T-helper 2 cell treated with Interferon-gamma antibody and Interleukin-4, amounts not matched to agents 100 ng/mL and 5 ng/mL, for 36 hours (primary cell): Measurements from ENCODE around the gene DENND4B. TPM values are rescaled to one million over a fixed set of nuclear protein-coding genes. Genes with fewer than 3 reads are reported as not detected.
"Not testable (repeated sequence)": the region's sequence is repeated elsewhere in the genome, so short reads cannot be mapped to it uniquely, and the experiment has no call there.

Source experiments
- intact Hi-C: fragments of 100-400 bp; cut with micrococcal nuclease; formaldehyde crosslinking; loops from one replicate; pipeline ENCODE4 v1.15.1; 2023
- total RNA-seq: library from RNA; stranded (reverse); gene quantifications from 2 replicates; pipeline ENCODE4 v1.2.3, GENCODE V29; 2022

The DENND4B gene
- total RNA-seq: 160 and 167 TPM in 2 replicates

- intact Hi-C loops: loop anchor here (1.0 kb wide), 2 partner anchors 12 to 125 kb away; partner anchors contain the start of gene CRTC2
These were observed at the start of gene DENND4B for GRCh38 chr1:153946622-153947241. Gene DENND4B, minus strand, starts transcription at chr1:153946718. Its CDS starts 2,344 bp downstream, at chr1:153944374.

GRCh38 chr1:153995640-153996039 lies 49.1 kb upstream of the DENND4B start:
- intact Hi-C loops: loop anchor here (10.0 kb wide), 1 partner anchor 349 kb away; no protein-coding TSS in a partner anchor

GRCh38 chr1:153995202-153995601 lies 48.7 kb upstream of the DENND4B start:
- intact Hi-C loops: loop anchor here (10.0 kb wide), 1 partner anchor 350 kb away; no protein-coding TSS in a partner anchor

GRCh38 chr1:153991806-153992205 lies 45.3 kb upstream of the DENND4B start:
- intact Hi-C loops: loop anchor here (2.0 to 10.0 kb wide), 5 partner anchors 167 to 353 kb away; partner anchors contain the start of genes HAX1 and NPR1

GRCh38 chr1:153991151-153991630 lies 44.7 kb upstream of the DENND4B start:
- intact Hi-C loops: loop anchor here (2.0 to 10.0 kb wide), 5 partner anchors 168 to 354 kb away; partner anchors contain the start of genes HAX1 and NPR1

GRCh38 chr1:153990468-153991150 lies 44.1 kb upstream of the DENND4B start, which contains the start of gene RPS27:
Gene RPS27, plus strand, starts transcription at chr1:153990762. Its CDS starts 35 bp downstream, at chr1:153990797.
- intact Hi-C loops: loop anchor here (1.0 to 10.0 kb wide), 10 partner anchors 13 to 354 kb away; partner anchors contain the start of genes CRTC2, HAX1, JTB and NPR1

- intact Hi-C loops: loop anchor here (2.0 kb wide), 1 partner anchor 317 kb away; the partner anchor contains the start of gene ILF2
These were observed 41.1 kb upstream of the DENND4B start for GRCh38 chr1:153987621-153988020.

- intact Hi-C loops: loop anchor here (1.0 to 2.0 kb wide), 3 partner anchors 165 to 315 kb away; partner anchors contain the start of gene ILF2
These were observed 39.6 kb upstream of the DENND4B start, which contains the start of gene RAB13 for GRCh38 chr1:153985941-153986761. Gene RAB13, minus strand, starts transcription at chr1:153986339. Its CDS starts 103 bp downstream, at chr1:153986236.

- intact Hi-C loops: no loop called here
These were observed 38.9 kb upstream of the DENND4B start for GRCh38 chr1:153985341-153985912.

- intact Hi-C loops: no loop called here
These were observed 37.8 kb upstream of the DENND4B start for GRCh38 chr1:153984123-153984894.

GRCh38 chr1:153981735-153982134 lies 35.2 kb upstream of the DENND4B start:
- intact Hi-C loops: not testable (repeated sequence)

GRCh38 chr1:153979091-153979490 lies 32.6 kb upstream of the DENND4B start:
- intact Hi-C loops: loop anchor here (5.0 kb wide), 1 partner anchor 182 kb away; no protein-coding TSS in a partner anchor

GRCh38 chr1:153978274-153978909 lies 31.9 kb upstream of the DENND4B start:
- intact Hi-C loops: loop anchor here (5.0 kb wide), 1 partner anchor 181 kb away; no protein-coding TSS in a partner anchor

- intact Hi-C loops: loop anchor here (1.0 to 5.0 kb wide), 5 partner anchors 10 to 180 kb away; partner anchors contain the start of genes CREB3L4, CRTC2 and RPS27
These were observed 31.0 kb upstream of the DENND4B start, which contains the start of gene JTB for GRCh38 chr1:153977250-153978240. Gene JTB, minus strand, starts transcription at chr1:153977674. Its CDS starts 422 bp downstream, at chr1:153977252.

GRCh38 chr1:153976819-153977249 lies 30.3 kb upstream of the DENND4B start:
- intact Hi-C loops: loop anchor here (1.0 to 5.0 kb wide), 5 partner anchors 10 to 180 kb away; partner anchors contain the start of genes CREB3L4, CRTC2 and RPS27

GRCh38 chr1:153973525-153973924 lies 27.0 kb upstream of the DENND4B start:
- intact Hi-C loops: no loop called here

- intact Hi-C loops: no loop called here
These were observed 26.6 kb upstream of the DENND4B start for GRCh38 chr1:153973071-153973470.
